Duodenal mucosa (tissue), 2 donors: Measurements from ENCODE around the gene PTPRN2.
"Not testable (repeated sequence)": the region's sequence is repeated elsewhere in the genome, so short reads cannot be mapped to it uniquely, and the experiment has no call there.

ENCODE experiments used
- H3K27ac ChIP-seq: one replicate; pipeline ENCODE4 v1.7.0; 2013; ENCODE audit warnings: low read depth, low read length
- H3K27me3 ChIP-seq, 2 donors: one replicate each; pipeline ENCODE4 v1.7.0; 2013; ENCODE audit warnings: low read length in 2 of 2, control low read depth in 1 of 2; ENCODE audit not compliant: insufficient read depth in 2 of 2, control insufficient read depth in 1 of 2
- H3K36me3 ChIP-seq, 2 donors: one replicate each; pipeline ENCODE4 v1.7.0; 2013; ENCODE audit warnings: low read length in 2 of 2, control low read depth in 1 of 2; ENCODE audit not compliant: insufficient read depth in 2 of 2, control insufficient read depth in 1 of 2
- H3K4me1 ChIP-seq, 2 donors: one replicate each; pipeline ENCODE4 v1.7.0; 2013; ENCODE audit warnings: low read length in 2 of 2, control low read depth in 1 of 2; ENCODE audit not compliant: insufficient read depth in 2 of 2, control insufficient read depth in 1 of 2
- H3K4me3 ChIP-seq, 2 donors: one replicate each; pipeline ENCODE4 v1.7.0; 2013; ENCODE audit warnings: low read length in 2 of 2, low read depth in 1 of 2
- H3K9ac ChIP-seq, 2 donors: one replicate each; pipeline ENCODE4 v1.7.0; 2013; ENCODE audit warnings: low read length in 2 of 2, low read depth in 1 of 2
- H3K9me3 ChIP-seq, 2 donors: one replicate each; pipeline ENCODE4 v1.7.0; 2013; ENCODE audit warnings: low read length in 2 of 2, control low read depth in 1 of 2; ENCODE audit not compliant: control insufficient read depth in 1 of 2

Gene PTPRN2

DNA sequence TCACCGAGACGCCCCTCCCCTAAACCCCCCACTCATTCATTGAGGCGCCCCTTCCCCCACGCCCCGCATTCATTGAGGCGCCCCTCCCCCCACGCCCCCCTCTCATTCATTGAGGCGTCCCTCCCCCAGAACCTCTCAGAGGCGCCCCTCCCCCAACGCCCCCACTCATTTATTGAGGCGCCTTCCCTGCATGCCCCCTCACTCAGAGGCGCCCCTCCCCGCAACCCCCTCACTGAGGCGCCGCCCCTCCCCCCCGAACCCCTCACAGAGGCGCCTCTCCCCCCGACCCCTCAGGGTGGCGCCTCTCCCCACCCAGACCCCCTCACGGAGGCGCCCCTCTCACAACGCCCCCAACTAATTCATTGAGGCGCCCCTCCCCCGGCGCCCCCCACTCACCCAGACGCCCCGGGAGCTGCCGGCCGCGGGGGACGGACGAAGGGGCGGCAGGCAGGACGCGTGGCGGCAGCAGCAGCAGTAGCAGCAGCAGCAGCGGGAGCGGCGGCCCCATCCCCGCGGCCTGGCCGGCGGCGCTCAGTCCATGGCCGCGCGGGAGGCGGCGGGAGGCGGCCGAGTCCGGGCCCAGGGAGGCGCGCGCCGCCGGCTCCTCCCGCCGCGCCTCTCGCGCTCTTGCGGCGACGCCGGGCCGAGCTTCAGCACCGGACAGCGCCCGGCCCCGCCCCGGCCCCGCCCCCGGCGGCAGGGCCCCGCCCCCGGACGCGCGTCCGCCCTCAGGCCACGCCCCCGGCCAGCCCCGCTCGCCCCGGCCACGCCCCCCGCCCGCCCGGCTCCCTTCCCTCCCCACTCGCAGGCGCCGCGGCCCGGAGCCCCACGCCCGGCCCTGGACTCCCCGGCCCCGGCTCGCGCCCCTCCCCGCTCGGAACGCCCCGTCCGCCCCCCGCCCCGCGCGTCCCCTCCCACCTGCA is at the start of gene PTPRN2:
TSS of gene PTPRN2 (minus strand) at position 662 of the 923 bp plus-strand sequence.
- Histone ChIP-seq H3K27ac (no peak within 1 kb of the TSS), H3K9me3 (no peaks in the 10 kb centered on the region), H3K27me3 (peaks cover 17 to 28% of the 10 kb centered on the region in 2 donors), H3K4me1 (peaks cover 5 to 11% of the 10 kb centered on the region in 2 donors), H3K36me3 (no peaks in the 10 kb centered on the region), H3K9ac (no peak within 1 kb of the TSS), H3K4me3 (no peak within 1 kb of the TSS)

DNA sequence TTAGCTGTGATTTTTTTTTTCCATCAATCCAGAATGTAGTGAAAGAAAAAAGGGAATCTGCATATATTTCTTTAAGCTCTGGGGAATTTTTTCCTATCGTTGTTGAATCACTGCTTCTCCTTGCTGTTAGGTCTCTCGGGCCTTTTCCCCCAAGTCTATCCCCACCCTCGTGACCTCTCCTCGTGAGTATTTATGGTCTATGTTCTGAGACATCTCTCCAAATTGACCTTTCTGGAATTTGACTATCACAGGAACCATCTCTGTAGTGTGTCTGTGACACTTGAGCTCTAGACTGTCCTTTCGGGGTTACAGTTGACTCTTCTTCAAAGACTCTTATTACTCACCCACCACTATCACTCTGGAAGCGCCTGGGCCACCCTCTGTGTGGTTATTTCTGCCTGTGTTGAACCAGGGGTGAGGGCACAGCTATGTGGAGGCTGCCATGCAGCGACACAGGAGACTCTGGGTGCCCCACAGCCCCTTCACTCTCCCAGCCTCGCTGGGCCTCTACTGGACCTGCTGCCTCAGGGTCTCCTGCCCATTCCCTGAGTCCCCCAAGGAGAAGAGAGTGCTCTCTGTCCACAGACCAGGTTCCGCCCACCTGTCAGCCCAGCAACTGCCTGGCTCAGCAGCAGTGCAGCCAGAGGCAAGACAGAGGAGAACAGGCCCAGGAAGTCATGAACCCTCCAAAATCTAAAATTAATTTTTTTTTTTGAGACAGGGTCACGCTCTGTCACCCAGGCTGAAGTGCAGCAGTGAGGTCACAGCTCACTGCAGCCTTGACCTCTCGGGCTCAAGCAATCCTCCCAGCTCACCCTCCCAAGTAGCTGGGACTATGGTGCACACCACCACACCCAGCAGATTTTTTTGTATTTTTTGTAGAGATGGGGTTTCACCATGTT is 45.7 kb upstream of the PTPRN2 start:
- Histone ChIP-seq H3K9me3 (no peaks in the 10 kb centered on the region), H3K4me1 (no peaks in the 10 kb centered on the region), H3K36me3 (peaks cover 0 to 7% of the 10 kb centered on the region in 2 donors), H3K27me3 (no peaks in the 10 kb centered on the region), H3K27ac (no peak overlapping the region), H3K9ac (no peak overlapping the region), H3K4me3 (no peak overlapping the region)

DNA sequence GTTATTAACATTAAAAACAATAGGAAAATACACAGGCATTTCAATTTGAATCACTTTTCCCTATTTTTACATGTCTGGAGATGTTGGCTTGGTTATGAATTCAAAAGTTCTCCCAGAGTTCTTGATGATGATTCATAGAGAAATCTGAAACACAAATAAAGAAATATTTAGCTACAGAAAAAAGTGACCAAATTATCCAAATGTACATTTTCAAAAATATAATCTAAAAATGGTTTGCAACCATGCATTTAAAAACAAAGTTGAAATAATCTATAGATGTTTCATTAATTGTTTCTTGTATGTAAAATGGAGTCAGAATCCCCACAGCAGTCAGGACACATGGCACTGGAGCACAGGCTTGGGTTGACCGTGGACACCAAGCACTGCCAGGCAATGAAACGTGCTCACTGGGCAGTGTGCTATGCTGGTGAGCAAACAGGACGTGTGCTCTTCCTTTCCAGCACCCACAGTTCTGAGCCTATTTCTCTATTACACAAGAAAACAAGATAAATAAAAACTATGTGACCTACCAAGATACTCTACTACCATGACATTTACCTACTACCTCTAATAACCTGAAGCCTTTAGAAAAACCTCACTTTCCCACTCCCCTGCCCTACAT is 44.1 kb upstream of the PTPRN2 start:
- Histone ChIP-seq H3K4me1 (no peaks in the 10 kb centered on the region), H3K27me3 (no peaks in the 10 kb centered on the region), H3K4me3 (no peak overlapping the region), H3K9me3 (no peaks in the 10 kb centered on the region), H3K9ac (no peak overlapping the region), H3K36me3 (peaks cover 0 to 7% of the 10 kb centered on the region in 2 donors), H3K27ac (no peak overlapping the region)

DNA sequence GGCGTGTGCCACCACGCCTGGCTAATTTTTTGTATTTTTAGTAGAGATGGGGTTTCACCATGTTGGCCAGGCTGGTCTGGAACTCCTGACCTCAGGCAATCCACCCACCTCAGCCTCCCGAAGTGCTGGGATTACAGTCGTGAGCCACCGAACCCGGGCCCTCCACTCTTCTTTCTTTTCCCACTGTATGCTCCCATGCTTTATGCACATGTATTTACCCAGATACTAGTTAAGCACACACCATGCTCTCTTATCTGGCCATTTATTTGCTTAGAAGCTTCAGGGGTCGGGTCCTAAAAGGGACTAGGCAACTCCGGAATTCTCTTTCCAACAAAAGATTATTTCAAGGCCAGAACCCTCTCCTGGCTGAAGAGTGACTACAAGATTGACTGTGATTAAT is 38.7 kb upstream of the PTPRN2 start:
- H3K36me3 ChIP-seq, H3K27me3 ChIP-seq, H3K4me1 ChIP-seq, H3K9me3 ChIP-seq, H3K27ac ChIP-seq, H3K9ac ChIP-seq, H3K4me3 ChIP-seq: not testable (repeated sequence)

DNA sequence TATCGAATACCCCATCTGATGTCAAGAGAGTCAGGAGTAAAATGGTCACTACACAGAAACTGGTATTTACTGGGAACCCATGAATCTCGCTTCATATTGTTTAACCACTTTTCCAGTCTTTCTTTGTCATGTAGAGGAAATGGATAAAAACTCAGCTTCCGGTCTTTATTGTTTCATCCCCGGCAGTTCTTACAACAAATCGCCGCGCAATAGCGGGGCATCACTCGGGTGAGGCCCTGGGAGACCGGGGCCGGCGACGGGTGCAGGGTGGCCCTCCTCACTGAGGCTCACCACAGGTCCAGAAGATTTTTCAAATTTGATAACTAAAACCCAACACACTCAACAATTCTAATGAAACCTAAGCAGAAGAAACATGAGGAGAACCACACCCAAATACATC is 35.6 kb upstream of the PTPRN2 start:
- H3K4me3 ChIP-seq = no peak overlapping the region
- no peaks in the 10 kb centered on the region for H3K9me3 ChIP-seq
- no peak overlapping the region for H3K27ac ChIP-seq
- H3K4me1 ChIP-seq = no peaks in the 10 kb centered on the region
- no peaks in the 10 kb centered on the region for H3K27me3 ChIP-seq
- H3K9ac ChIP-seq = no peak overlapping the region
- no peaks in the 10 kb centered on the region for H3K36me3 ChIP-seq

DNA sequence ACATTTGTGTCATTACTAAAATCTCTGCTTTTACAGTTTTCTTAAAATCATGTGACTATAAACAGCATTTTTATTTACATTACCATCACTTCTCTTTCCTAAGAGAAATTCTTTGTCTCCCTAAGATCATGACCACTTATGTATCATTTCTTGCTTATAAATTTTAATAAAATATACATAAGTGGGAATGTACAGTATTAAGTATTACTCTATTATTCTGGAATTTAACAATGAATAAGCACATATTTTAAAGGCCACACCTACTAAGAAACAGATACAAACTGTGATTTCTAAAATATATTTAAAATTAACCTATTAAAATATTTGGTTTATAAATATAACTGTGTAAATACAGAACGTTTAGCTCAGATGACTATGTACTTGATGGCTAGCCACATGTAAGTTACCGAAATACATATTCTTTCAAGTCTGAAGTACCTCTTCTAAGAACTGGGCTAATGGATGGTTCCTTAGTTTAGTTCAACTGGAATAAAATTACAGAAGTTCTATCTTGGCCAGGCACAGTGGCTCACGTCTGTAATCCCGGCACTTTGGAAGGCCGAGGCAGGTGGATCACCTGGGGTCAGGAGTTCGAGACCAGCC is 33.3 kb upstream of the PTPRN2 start:
- Histone ChIP-seq H3K36me3 (no peaks in the 10 kb centered on the region), H3K9me3 (no peaks in the 10 kb centered on the region), H3K9ac (no peak overlapping the region), H3K4me3 (no peak overlapping the region), H3K27ac (no peak overlapping the region), H3K27me3 (no peaks in the 10 kb centered on the region), H3K4me1 (no peaks in the 10 kb centered on the region)

DNA sequence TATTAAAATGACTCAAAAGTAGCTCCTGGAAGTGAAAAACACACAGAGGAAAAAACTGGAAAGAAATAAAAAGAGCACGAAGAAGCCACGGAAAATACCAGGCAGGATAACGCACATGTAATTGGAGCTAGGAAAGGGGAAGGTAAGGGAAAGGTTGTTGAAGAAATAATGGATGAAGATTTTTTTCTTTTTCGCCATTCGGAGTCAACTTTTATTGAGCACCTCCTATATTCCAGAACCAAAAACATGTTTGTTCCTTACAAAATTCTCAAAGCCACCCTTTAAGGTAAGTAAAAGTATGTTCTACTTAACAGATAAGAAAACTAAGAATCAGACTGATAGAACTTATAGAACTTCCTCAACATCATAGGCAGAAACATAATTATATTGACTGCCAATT is 32.8 kb upstream of the PTPRN2 start:
- Histone ChIP-seq H3K9ac (no peak overlapping the region), H3K36me3 (no peaks in the 10 kb centered on the region), H3K4me3 (no peak overlapping the region), H3K27ac (no peak overlapping the region), H3K27me3 (no peaks in the 10 kb centered on the region), H3K4me1 (no peaks in the 10 kb centered on the region), H3K9me3 (no peaks in the 10 kb centered on the region)

DNA sequence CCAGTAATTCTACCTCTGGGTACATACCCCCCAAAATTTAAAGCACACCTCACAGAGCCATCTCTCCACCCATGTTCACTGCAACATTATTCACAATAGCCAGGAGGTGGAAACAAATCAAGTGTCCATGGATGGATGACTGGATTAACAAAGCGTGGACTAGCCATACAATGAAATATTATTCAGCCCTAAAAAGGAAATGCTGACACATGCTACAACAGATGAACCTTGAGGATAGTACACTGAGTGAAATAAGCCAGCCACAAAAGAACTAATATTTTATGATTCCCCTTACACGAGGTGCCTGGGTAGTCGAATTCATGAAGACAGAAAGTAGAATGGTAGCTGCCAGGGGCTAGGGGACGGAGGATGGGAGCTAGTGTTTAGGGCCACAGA is 31.1 kb upstream of the PTPRN2 start:
- H3K4me1 ChIP-seq = no peaks in the 10 kb centered on the region
- no peaks in the 10 kb centered on the region for H3K9me3 ChIP-seq
- H3K36me3 ChIP-seq = no peaks in the 10 kb centered on the region
- H3K4me3 ChIP-seq = no peak overlapping the region
- H3K27ac ChIP-seq = no peak overlapping the region
- no peaks in the 10 kb centered on the region for H3K27me3 ChIP-seq
- no peak overlapping the region for H3K9ac ChIP-seq

DNA sequence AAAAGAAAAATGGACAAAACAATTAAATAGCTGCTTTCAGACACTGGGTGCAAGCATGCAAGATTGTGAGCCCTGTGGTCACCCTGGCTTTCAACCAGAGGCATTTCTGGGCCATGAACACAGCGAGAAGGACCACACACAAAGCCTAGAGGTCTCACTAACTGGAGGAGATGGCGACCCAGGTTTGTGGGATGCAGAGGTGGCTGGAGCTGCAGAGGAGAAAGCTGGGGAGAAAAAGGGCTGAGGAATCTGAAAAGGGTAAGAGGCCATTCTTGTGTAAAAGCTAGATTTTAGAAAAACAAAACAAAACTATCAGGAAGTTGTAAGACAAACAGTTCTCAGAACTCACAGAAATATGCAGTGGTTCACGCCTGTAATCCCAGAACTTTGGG is 30.1 kb upstream of the PTPRN2 start:
- Histone ChIP-seq H3K36me3 (no peaks in the 10 kb centered on the region), H3K9me3 (no peaks in the 10 kb centered on the region), H3K9ac (no peak overlapping the region), H3K27me3 (no peaks in the 10 kb centered on the region), H3K4me3 (no peak overlapping the region), H3K4me1 (no peaks in the 10 kb centered on the region), H3K27ac (no peak overlapping the region)
